OCI-LY7 (cell line): ENCODE results near the gene CD79A. TPM values are rescaled to one million over a fixed set of nuclear protein-coding genes. Genes with fewer than 3 reads are reported as not detected.

Experiments used
- BruUV-seq: library from RNA; stranded (reverse); fragments of 400-500 nt; replicated peaks from 2 replicates; lab custom pipeline; 2021; lab: Mats Ljungman, UMichigan
- CTCF ChIA-PET: fragments of 300-600 bp; sonication (Branson Sonifier 250); formaldehyde crosslinking; loops from one replicate; lab custom pipeline; 2022; ENCODE audit warnings: antibody characterized with exemption; ENCODE audit not compliant: unreplicated experiment; lab: Charles Lee
- POLR2A ChIA-PET: fragments of 300-600 bp; sonication (Branson Sonifier 250); formaldehyde crosslinking; loops from one replicate; lab custom pipeline; 2022; ENCODE audit warnings: antibody characterized with exemption; lab: Charles Lee
- DNase-seq: peaks from one replicate; pipeline ENCODE4 v3.0.0-alpha.2; 2015; ENCODE audit warnings: low spot score
- H2AFZ ChIP-seq: fragments of 200-600 bp; sonication (generic), shearing (Covaris generic); 2 replicates; pipeline ENCODE4 v1.6.1; 2014; ENCODE audit warnings: mild to moderate bottlenecking, antibody characterized with exemption, low read length, moderate library complexity
- H3K27ac ChIP-seq: fragments of 200-600 bp; sonication (generic); 2 replicates; pipeline ENCODE4 v1.5.1; 2014; ENCODE audit warnings: mixed run types, low read depth, mild to moderate bottlenecking, moderate library complexity, low read length, inconsistent platforms; ENCODE audit not compliant: poor library complexity, severe bottlenecking
- H3K36me3 ChIP-seq: fragments of 200-600 bp; sonication (generic); 2 replicates; pipeline ENCODE4 v1.6.1; 2014; ENCODE audit warnings: mild to moderate bottlenecking, antibody characterized with exemption, low read length, moderate library complexity, mixed read lengths; ENCODE audit not compliant: insufficient read depth
- H3K4me1 ChIP-seq: fragments of 200-600 bp; sonication (generic); 2 replicates; pipeline ENCODE4 v1.5.1; 2014; ENCODE audit warnings: mild to moderate bottlenecking, low read length; ENCODE audit not compliant: insufficient read depth, poor library complexity, severe bottlenecking
- H3K4me2 ChIP-seq: fragments of 200-600 bp; sonication (generic); 2 replicates; pipeline ENCODE4 v1.6.1; 2014; ENCODE audit warnings: mild to moderate bottlenecking, low read length
- H3K4me3 ChIP-seq: fragments of 200-600 bp; sonication (generic); 2 replicates; pipeline ENCODE4 v1.5.1; 2014; ENCODE audit warnings: mild to moderate bottlenecking, low read depth, low read length; ENCODE audit not compliant: poor library complexity, severe bottlenecking
- H3K79me2 ChIP-seq: fragments of 200-600 bp; sonication (generic); 2 replicates; pipeline ENCODE4 v1.6.1; 2016; ENCODE audit warnings: low read depth, mild to moderate bottlenecking, low read length, moderate library complexity, mixed read lengths; ENCODE audit not compliant: insufficient read depth
- H3K9me2 ChIP-seq: fragments of 200-600 bp; sonication (generic); 2 replicates; pipeline ENCODE4 v1.6.1; 2016; ENCODE audit warnings: mild to moderate bottlenecking, low read length, mixed read lengths; ENCODE audit not compliant: insufficient read depth
- H3K9me3 ChIP-seq: fragments of 200-600 bp; sonication (generic); 2 replicates; pipeline ENCODE4 v1.6.1; 2014; ENCODE audit warnings: mild to moderate bottlenecking, mixed run types, low read length, mixed read lengths
- H4K20me1 ChIP-seq: fragments of 200-600 bp; sonication (generic); 2 replicates; pipeline ENCODE4 v1.6.1; 2014; ENCODE audit warnings: mild to moderate bottlenecking, antibody characterized with exemption, low read length, moderate library complexity, mixed read lengths; ENCODE audit not compliant: insufficient read depth
- CTCF ChIP-seq: fragments of 200-600 bp; sonication (generic); conservative IDR thresholded peaks from 2 replicates; pipeline ENCODE4 v1.5.1; 2014; ENCODE audit warnings: mild to moderate bottlenecking, antibody characterized with exemption, low read length, moderate library complexity, mixed read lengths
- EZH2phosphoT487 ChIP-seq: fragments of 200-600 bp; sonication (generic); IDR thresholded peaks from 2 replicates; pipeline ENCODE4 v1.6.1; 2018; ENCODE audit warnings: low read depth, borderline replicate concordance, mild to moderate bottlenecking, mixed run types, antibody characterized with exemption, low read length, moderate library complexity, mixed read lengths
- intact Hi-C: fragments of 100-400 bp; cut with micrococcal nuclease; formaldehyde crosslinking; loops from one replicate; pipeline ENCODE4 v1.10.0; 2022; ENCODE audit not compliant: unreplicated experiment
- total RNA-seq, 2 experiments: library from RNA; depleted of rRNA in 1 of 2; stranded (reverse); fragments of >200 nt in 1 of 2; shearing (Covaris generic) in 1 of 2; gene quantifications; 2 replicates each; pipeline ENCODE4 v1.2.3, GENCODE V29; 2014 to 2022

Gene CD79A
- total RNA-seq, 2 experiments from 2014 or later, result 1,094 to 1,195 TPM

GRCh38 chr19:41845001-41845050 lies 32.3 kb upstream of the CD79A start, which contains the start of gene DMRTC2:
Gene DMRTC2, plus strand, starts transcription at chr19:41845042. Its CDS starts 2,387 bp downstream, at chr19:41847429.
- Histone ChIP-seq H3K9me3 (no peaks in the 10 kb centered on the region), H3K4me1 (peaks cover 5% of the 10 kb centered on the region), H3K4me2 (no peak within 1 kb of the TSS), H3K4me3 (no peak within 1 kb of the TSS), H4K20me1 (no peaks in the 10 kb centered on the region), H3K9me2 (no peaks in the 10 kb centered on the region), H3K79me2 (no peaks in the 10 kb centered on the region), H3K36me3 (no peaks in the 10 kb centered on the region), H2AFZ (no peak within 1 kb of the TSS), H3K27ac (no peak within 1 kb of the TSS)
- ChIA-PET POLR2A (no interaction called here), CTCF (no interaction called here)
- BruUV-seq, result no TSS peak
- intact Hi-C loops, result no loop called here
- no peak for DNase-seq
- TF ChIP-seq EZH2phosphoT487 (no peak), CTCF (no peak)

DNA sequence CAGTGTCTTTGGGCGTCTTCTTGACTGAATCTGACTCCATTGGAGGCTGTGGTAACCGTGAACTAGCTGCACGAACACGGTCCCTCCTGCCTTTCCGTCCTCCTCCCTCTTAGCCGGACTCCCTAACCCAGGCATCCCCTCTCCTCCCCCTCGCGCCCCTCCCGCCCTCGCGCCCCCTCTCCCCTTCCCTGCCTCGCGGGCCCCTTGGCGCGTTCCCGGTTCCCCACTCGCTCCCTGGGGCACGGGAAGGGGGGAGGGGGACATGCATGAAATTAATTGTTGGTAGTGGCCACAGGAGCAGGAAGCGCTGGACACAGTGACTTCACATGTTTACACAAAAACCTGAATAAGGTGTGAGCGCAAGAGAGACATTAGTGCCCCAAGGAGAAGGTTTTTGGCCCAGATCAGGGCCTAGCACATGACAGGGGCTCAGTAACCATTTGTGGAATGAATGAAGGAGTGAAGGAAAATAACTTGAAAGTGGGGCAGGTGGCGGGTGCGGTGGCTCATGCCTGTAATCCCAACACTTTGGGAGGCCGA lies 32.0 kb upstream of the CD79A start:
- no TSS peak for BruUV-seq
- H3K4me3 ChIP-seq, result no peak overlapping the region
- no peaks in the 10 kb centered on the region for H3K9me3 ChIP-seq
- no peaks in the 10 kb centered on the region for H3K79me2 ChIP-seq
- intact Hi-C loops, result no loop called here
- H3K27ac ChIP-seq, result no peak overlapping the region
- TF ChIP-seq EZH2phosphoT487, result no peak
- TF ChIP-seq CTCF, result no peak
- no peaks in the 10 kb centered on the region for H3K36me3 ChIP-seq
- H2AFZ ChIP-seq, result no peak overlapping the region
- ChIA-PET CTCF (no interaction called here), POLR2A (no interaction called here)
- no peak overlapping the region for H3K4me2 ChIP-seq
- H3K9me2 ChIP-seq, result no peaks in the 10 kb centered on the region
- H4K20me1 ChIP-seq, result no peaks in the 10 kb centered on the region
- peaks cover 5% of the 10 kb centered on the region for H3K4me1 ChIP-seq
- DNase-seq, result no peak

DNA sequence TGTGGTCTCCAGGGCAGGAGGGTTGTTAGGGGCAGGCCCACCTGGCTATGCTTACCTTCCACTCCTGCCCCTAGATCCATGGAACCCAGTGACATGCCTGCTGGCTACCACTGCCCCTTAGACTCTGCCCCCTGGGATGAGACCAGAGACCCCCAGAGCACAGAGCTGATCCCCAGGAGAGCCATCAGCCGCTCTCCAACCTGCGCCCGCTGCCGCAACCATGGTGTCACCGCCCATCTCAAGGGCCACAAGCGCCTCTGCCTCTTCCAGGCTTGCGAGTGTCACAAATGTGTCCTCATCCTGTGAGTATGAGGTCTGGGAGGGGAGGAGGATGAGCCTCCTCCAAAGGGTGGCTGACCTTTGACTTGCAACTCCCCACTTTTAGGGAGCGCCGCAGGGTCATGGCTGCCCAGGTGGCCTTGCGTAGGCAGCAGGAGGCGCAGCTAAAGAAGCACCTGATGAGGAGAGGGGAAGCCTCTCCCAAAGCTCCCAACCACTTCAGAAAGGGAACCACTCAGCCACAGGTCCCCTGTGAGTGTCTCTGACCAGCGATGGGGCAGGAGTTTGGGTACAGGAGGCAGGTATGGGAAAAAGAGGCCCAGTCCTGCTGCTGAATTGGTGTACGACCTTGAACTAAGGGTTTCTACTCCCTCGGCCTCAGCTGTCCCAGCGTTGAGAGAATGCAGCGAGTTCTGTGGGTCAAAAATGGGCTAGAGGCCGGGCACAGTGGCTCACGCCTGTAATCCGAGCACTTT lies 29.6 kb upstream of the CD79A start:
- CTCF ChIA-PET, result no interaction called here
- Histone ChIP-seq H3K36me3 (no peaks in the 10 kb centered on the region), H3K9me3 (no peaks in the 10 kb centered on the region), H3K9me2 (no peaks in the 10 kb centered on the region), H3K27ac (no peak overlapping the region), H3K4me3 (no peak overlapping the region), H3K4me2 (no peak overlapping the region), H2AFZ (no peak overlapping the region), H3K4me1 (no peaks in the 10 kb centered on the region), H3K79me2 (no peaks in the 10 kb centered on the region), H4K20me1 (no peaks in the 10 kb centered on the region)
- intact Hi-C loops, result no loop called here
- no peak for DNase-seq
- POLR2A ChIA-PET, result no interaction called here
- TF ChIP-seq CTCF (no peak), EZH2phosphoT487 (no peak)
- no TSS peak for BruUV-seq
